Loucy (cell line): ENCODE results near the gene TRPM1.

Experiments
- H2AFZ ChIP-seq: fragments of 200-600 bp; sonication (generic); 2 replicates; pipeline ENCODE4 v1.6.0; 2016; ENCODE audit warnings: antibody characterized with exemption, mild to moderate bottlenecking, low read length, moderate library complexity
- H3F3A ChIP-seq: fragments of 200-600 bp; 2 replicates; pipeline ENCODE4 v1.6.0; 2016; ENCODE audit warnings: antibody characterized with exemption, low read depth, mild to moderate bottlenecking
- H3K27me3 ChIP-seq: fragments of 200-600 bp; sonication (generic); 2 replicates; pipeline ENCODE4 v1.6.1; 2014; ENCODE audit warnings: low read length, mild to moderate bottlenecking; ENCODE audit not compliant: insufficient read depth, poor library complexity, severe bottlenecking
- H3K36me3 ChIP-seq: fragments of 200-600 bp; sonication (generic); 2 replicates; pipeline ENCODE4 v1.6.1; 2016; ENCODE audit warnings: low read length; ENCODE audit not compliant: insufficient read depth
- H3K4me1 ChIP-seq: fragments of 200-600 bp; sonication (generic); 2 replicates; pipeline ENCODE4 v1.5.1; 2014; ENCODE audit warnings: low read length, mild to moderate bottlenecking; ENCODE audit not compliant: insufficient read depth, poor library complexity, severe bottlenecking
- H3K4me2 ChIP-seq: fragments of 200-600 bp; sonication (generic); 2 replicates; pipeline ENCODE4 v1.6.0; 2014; ENCODE audit warnings: antibody characterized with exemption, low read length, low read depth, mild to moderate bottlenecking; ENCODE audit not compliant: poor library complexity, severe bottlenecking
- H3K4me3 ChIP-seq: fragments of 200-600 bp; sonication (generic); 2 replicates; pipeline ENCODE4 v1.5.1; 2014; ENCODE audit warnings: low read length, mild to moderate bottlenecking, mixed read lengths; ENCODE audit not compliant: poor library complexity, severe bottlenecking
- H3K79me2 ChIP-seq: fragments of 200-600 bp; sonication (generic); 2 replicates; pipeline ENCODE4 v1.6.1; 2014; ENCODE audit warnings: low read length; ENCODE audit not compliant: insufficient read depth
- H3K9ac ChIP-seq: fragments of 200-600 bp; sonication (generic); 2 replicates; pipeline ENCODE4 v1.6.0; 2014; ENCODE audit warnings: mild to moderate bottlenecking, low read depth, low read length, moderate library complexity; ENCODE audit not compliant: poor library complexity, severe bottlenecking
- H3K9me2 ChIP-seq: fragments of 200-600 bp; sonication (generic); replicated peaks from 2 replicates; pipeline ENCODE4 v1.6.1; 2016; ENCODE audit warnings: low read depth, low read length, mixed read lengths
- H3K9me3 ChIP-seq: fragments of 200-600 bp; sonication (generic); 2 replicates; pipeline ENCODE4 v1.6.1; 2014; ENCODE audit warnings: mild to moderate bottlenecking, antibody characterized with exemption, low read length, low read depth; ENCODE audit not compliant: insufficient read depth
- H4K20me1 ChIP-seq: fragments of 200-600 bp; sonication (generic); 2 replicates; pipeline ENCODE4 v1.6.0; 2014; ENCODE audit warnings: antibody characterized with exemption, low read length, mild to moderate bottlenecking; ENCODE audit not compliant: insufficient read depth, poor library complexity, severe bottlenecking
- CTCF ChIP-seq: fragments of 200-600 bp; sonication (generic); conservative IDR thresholded peaks from 2 replicates; pipeline ENCODE4 v1.5.1; 2014; ENCODE audit warnings: mild to moderate bottlenecking, antibody characterized with exemption, low read length
- EZH2phosphoT487 ChIP-seq: fragments of 200-600 bp; IDR thresholded peaks from 2 replicates; pipeline ENCODE4 v1.6.1; 2018; ENCODE audit warnings: antibody characterized with exemption, mild to moderate bottlenecking, moderate library complexity, borderline replicate concordance

Gene TRPM1

GRCh38 chr15:31031471-31032067, 70.0 kb downstream of the TRPM1 start:
- peak overlapping the region; percentile 48 for H3K4me2 ChIP-seq
- peak overlapping the region; percentile 77 for H2AFZ ChIP-seq
- H3K79me2 ChIP-seq = no peaks in the 10 kb centered on the region

DNA sequence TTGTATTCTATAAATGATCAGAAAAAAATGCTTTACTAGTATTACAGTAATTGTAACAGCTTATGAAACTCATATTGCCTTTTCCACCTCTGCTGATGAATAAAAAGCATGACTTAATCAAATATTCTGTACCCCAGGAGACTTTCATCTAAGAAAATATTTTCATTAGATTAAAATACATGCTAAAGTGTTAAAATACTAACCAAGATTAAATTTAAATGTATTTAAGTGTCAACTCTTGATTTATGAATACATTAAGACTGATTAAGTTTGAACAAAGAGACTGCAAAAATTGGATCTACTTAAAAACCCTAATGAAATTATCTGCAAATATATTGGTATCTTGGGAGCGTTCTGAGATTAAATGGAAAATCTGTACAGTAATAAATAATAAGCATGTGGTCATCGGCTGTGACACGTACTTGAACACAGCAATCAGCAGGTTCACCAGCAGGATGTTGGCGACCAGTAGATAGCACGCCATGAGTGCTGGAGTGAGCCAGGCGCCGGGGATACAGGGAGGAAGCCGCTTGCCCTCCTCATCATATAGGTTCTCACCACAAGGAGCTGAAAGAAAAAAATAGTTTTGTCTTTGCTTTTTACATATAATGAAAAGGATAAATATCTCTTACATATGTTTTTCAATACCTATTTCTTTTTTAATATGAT, 73.5 kb downstream of the TRPM1 start:
- Histone ChIP-seq H3K4me1 (peaks cover 39% of the 10 kb centered on the region), H3K4me2 (no peak overlapping the region), H4K20me1 (no peaks in the 10 kb centered on the region), H3K79me2 (no peaks in the 10 kb centered on the region), H3K9me2 (no peaks in the 10 kb centered on the region), H3K36me3 (no peaks in the 10 kb centered on the region), H3K4me3 (no peak overlapping the region), H3K27me3 (no peaks in the 10 kb centered on the region), H3K9me3 (no peaks in the 10 kb centered on the region), H3F3A (no peaks in the 10 kb centered on the region), H3K9ac (no peak overlapping the region), H2AFZ (no peak overlapping the region)
- TF ChIP-seq CTCF (no peak), EZH2phosphoT487 (no peak)

More at GRCh38 chr15:31031471-31032067, 70.0 kb downstream of the TRPM1 start:
- no peaks in the 10 kb centered on the region for H3F3A ChIP-seq
- H3K9me3 ChIP-seq = no peaks in the 10 kb centered on the region
- TF ChIP-seq EZH2phosphoT487 = no peak
- no peak for TF ChIP-seq CTCF
- H3K9ac ChIP-seq = peak overlapping the region; percentile 28
- H3K36me3 ChIP-seq = no peaks in the 10 kb centered on the region
- no peaks in the 10 kb centered on the region for H3K27me3 ChIP-seq
- H3K9me2 ChIP-seq = no peaks in the 10 kb centered on the region
- H3K4me1 ChIP-seq = peaks cover 25% of the 10 kb centered on the region
- no peaks in the 10 kb centered on the region for H4K20me1 ChIP-seq
- H3K4me3 ChIP-seq = peak overlapping the region; percentile 9

- Histone ChIP-seq H3K4me3 (no peak overlapping the region), H3F3A (no peaks in the 10 kb centered on the region), H3K9me2 (no peaks in the 10 kb centered on the region), H3K9ac (no peak overlapping the region), H3K36me3 (no peaks in the 10 kb centered on the region), H3K4me2 (no peak overlapping the region), H3K79me2 (no peaks in the 10 kb centered on the region), H4K20me1 (no peaks in the 10 kb centered on the region), H3K4me1 (peaks cover 32% of the 10 kb centered on the region), H3K9me3 (no peaks in the 10 kb centered on the region), H3K27me3 (no peaks in the 10 kb centered on the region), H2AFZ (no peak overlapping the region)
- no peak for TF ChIP-seq CTCF
- TF ChIP-seq EZH2phosphoT487 = no peak
Measured at GRCh38 chr15:31025996-31026395, 75.5 kb downstream of the TRPM1 start.
